ENCODE results near the gene TRERF1.

Gene TRERF1

DNA sequence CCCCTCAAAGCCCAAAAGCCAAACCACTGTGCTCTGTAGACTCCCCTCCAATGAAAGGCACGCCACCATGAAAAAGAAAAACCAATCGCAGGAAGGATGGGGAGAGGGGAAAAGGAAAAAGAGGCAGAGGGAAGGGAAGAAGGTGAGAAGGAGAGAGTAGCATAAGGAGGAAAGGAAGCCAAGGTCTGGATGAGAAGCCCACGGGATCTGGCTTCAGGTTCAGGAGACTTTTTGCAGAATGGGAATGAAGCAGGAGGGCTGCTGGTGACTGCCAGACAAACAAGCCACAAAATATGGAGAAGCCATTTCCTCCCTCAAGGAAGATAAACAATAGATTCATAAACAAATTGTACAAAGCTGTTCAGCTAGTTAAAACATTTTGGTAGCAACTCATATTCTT, 155.1 kb downstream of the TRERF1 start:
- DNase-seq, result no peak

DNA sequence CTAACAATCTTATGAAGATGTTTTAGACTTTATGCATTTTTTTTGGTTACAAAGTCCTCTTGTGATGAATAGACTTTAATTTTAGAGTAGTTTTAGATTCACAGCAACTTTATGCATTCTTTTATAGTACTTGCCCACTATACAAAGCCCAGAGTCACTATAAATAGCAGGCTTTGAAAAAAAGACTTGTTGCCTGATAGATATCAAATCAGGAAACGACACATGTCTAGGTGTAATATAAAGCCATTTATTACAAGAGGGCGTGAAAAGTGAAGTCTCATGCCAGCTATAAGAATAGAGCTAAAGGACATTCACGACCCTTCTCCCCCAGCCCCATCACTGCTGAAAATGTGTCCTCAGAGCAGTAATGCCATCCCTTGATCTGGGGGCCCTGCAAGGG, 156.0 kb downstream of the TRERF1 start:
- DNase-seq, result no peak

DNA sequence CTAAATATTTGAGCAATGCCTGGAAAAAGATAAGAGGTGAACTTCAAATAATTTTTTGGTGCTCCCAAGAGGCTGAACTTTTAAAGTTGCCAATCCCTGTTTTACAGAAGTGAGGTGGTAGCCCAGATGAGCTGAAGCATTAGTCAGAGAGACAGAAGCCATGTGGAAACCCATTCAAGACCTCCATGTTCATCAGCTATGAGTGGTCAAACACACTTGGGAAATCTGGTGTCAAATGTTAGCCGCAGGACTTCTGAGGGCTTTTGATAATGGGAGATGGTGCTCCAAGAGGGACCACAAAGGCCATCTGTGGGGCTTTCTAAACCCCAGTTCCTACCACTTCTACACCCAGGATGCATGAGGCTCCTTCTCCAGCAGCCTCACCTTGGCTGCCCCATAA, 156.5 kb downstream of the TRERF1 start:
- no peak for DNase-seq

DNA sequence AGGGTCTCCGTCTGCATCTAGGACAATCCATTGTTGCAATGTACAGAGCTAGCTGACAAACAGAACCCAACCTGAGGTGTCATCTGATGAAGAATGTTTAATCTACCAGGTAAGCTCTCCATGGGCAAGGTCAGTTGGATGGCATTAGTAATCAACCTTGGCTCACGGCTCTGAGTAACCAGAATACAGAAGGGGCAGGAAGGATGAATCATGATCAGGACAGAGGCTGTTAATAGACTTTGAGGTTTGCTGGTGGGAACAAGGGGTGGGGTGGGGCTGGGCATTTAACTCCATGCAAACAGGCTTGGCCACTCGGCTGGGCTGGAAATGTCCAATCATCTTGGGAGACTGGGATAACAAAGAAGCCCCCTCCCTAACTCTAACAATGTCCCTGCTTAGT, 157.0 kb downstream of the TRERF1 start:
- no peak for DNase-seq

DNA sequence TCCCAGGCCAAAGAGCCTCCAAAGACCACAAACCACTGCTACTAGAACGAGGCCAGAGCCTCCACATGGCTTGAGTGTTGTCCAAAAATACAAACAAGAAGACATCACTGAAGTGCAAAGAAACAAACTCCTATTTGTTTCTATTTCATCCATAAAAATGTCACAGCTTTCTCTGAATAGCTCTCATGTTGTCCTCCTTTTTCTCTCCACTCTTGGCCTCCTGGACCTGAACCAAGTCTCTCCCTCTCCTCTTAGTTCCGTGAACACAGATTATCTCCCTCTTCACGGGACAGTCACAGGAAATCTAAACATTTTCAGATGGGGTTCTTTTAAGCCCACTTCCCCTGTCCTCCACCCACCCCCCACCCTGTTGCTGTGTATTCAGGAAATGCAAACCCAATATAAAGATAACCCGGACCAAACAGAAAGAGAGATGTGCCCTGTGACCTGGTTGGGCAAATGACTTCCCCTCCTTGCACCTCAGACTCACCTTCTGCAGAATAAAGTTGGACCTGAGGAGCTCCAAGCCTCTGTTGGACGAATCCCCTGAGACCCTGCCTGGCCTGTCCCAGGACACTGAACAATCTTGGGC, 158.2 kb downstream of the TRERF1 start:
- DNase-seq, result no peak

DNA sequence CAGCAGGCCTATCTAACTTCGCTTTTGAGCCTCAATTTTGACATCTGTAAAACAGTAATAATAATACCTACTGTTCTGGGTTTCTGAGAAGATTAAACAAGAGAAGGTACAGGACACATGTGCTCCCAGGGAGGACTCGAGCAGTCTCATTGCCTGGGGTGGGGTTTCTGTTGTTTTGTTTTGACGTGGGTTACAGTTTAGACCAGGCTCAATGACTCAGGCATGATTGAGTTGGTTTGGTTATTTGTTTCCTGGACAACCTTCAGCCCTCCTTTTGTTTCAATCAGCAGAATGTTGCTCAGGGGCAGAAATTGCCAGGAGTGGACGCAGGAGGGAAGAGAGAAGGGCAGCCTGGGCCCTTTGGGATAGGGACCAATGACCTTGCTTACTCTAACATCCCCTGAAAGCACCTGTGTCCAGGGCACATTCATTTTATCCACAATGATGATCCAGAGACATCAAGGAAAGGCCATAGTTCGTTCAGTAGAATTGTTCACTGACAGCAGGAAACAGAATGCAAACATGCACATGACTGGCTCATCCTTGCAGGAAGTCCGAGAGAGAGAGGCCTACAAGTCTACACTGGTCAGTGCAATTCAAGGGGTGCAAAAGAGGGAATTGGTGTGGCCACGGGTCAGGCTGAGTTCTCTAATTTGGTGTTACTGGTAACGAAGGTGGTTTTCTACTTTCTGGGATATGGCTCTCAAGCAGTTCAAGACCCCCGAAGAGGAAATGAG, 159.6 kb downstream of the TRERF1 start:
- no peak for DNase-seq

DNA sequence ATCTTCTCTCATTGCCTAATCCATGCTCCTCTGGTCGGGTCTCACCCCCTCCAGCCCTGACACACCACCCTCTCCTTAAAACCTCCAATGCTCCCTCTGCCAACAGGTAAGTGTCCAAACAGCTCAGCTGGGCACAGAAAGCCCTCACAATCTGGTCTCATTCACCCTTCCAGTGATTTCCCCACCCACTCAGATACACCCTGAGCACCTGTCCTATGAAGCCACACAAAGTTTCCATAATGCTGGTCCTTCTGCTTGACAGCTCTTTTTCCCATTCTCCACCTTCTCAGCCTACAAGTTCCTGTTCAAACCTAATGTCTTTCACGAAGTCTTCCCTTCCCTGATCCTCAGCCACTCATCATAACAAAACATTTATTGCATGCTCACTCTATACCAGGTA, 164.0 kb downstream of the TRERF1 start:
- no peak for DNase-seq

DNA sequence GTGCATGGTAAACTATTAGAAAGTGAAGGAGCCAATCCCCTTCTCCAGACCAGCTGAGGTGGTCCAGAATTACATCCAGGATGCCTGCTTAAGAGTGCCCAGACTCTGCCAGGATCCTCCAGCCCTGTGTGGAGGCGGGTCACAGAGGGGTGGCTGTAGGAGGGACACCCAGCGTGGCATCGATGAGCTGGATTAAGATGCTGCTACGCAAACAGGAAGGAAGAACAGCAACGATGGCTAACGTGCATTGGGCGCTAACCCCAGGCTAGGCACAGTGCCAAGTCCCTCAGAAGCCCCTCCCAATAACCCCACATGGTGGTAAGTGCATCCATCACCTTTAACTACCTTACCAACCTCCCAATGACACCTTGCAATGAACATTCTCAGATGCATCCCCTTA, 170.2 kb downstream of the TRERF1 start:
- DNase-seq, result no peak

DNA sequence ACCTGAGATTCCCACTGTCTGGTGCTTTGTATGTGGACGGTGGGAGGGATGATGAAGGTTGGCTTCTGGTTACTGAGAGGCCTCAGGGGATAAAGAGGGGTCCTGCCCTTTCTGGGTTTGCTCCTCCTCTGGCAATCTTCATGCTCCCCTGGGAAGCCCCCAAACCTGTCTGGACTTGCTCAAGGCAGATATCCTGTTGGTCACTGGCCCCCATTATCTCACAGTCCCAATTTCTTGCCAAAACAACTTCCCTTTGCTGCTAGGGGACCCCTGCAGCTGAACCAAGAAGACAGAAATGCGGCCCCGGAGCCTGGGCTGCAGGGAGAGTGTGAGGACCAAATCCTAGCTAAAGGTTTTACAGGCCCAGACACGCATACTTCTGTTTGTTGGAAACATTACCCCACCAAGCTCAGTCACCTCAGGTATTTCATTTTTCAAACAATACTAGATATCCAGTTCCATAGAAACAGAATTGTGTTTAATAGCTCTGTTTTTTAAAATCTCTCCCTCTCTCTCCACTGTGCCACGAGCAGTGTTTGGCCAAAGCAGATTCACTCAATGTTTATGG, 170.7 kb downstream of the TRERF1 start:
- no peak for DNase-seq

DNA sequence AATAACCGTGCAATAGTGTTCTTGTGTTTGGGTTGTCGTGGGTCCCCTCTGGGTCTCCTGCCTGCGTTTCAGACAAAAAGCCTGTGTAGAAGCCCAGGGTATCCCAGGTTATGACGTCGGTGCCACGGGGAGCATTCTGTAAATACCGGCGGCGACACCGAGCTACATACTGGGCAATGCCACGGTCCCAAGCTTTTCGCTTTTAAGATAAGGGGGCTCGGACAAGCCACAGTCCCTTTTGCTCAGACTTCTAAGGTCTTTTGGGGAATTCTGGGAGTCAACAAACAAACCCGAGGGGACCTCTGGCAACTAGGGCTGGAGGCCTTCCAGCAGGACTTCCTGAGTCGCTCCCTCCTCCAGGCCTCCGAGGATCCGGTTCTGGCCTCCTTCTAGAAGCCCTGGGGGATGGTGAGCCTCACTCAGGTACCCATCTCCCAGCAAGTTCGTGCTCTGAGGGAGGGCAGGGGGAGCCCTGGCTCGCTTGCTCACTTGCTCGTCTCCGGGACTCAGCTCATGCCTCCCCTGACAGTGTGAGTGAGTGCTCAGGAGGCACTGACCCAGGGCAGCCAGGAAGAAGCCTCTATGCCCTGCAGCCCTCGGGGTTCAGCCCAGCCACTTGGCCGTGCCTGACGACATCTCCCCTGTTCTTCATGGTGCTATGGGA, 171.6 kb downstream of the TRERF1 start:
- no peak for DNase-seq

DNA sequence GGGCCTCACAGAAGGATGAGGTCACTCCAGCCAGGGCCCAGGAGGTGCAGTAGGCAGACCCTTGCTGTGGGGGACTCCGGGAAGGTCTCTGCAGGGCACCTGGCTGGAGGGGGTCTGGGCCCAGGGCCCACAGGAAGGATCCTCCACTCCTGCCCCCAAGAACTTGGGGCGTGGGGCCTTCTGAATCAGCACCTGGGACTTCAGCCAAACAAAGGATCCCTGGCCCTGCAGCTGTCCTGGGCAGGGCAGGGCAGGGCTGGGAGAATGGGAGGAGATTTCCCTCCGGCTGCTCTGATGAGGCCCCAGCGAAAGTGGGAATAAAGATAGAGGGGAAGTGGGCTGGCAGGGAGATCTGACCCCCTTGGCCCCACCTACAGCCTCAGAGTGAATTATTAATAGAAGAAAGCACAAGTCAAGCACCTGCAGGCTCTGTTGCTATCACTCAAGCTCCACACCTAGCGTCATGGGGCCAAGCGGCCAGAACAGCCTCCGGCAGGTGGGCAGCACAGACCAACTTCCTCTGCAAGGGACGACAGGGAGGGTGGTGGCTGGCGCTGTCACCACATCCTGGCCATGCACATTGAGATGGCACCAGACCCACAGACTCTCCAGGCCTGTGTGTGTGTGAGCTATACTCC, 172.5 kb downstream of the TRERF1 start:
- DNase-seq, result no peak

DNA sequence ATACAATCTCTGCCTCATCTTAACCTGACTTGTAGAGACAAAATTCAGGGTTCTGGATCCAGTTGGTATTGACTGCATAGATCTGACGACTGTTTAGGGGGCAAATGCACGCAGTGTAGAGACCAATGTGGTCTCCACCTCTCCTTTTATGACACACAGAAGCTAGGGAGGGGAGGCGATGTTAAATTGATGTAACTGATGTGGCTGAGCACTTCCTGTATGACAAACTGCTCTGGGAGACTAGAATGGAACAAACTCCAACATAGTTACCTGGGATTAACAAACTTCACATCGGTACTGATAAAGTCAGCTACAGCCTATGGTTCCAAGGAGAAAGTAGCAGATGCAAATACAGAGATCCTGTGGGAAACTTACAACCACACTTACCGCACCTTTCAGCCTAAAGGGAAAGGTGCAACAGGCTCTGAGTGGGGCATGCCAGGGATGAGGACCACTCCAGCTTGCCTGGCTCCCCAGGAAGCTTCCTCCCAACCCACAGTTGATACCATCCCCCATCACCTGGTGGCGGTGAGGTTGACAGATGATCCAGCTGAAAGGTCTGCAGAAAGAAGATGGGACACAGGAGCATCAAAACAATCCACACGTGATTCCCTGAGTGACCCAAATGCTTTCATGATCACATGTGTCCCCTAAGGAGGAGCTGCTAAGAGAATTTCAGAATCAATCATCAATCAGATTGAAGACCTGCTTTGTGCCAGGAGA, 173.4 kb downstream of the TRERF1 start:
- no peak for DNase-seq

DNA sequence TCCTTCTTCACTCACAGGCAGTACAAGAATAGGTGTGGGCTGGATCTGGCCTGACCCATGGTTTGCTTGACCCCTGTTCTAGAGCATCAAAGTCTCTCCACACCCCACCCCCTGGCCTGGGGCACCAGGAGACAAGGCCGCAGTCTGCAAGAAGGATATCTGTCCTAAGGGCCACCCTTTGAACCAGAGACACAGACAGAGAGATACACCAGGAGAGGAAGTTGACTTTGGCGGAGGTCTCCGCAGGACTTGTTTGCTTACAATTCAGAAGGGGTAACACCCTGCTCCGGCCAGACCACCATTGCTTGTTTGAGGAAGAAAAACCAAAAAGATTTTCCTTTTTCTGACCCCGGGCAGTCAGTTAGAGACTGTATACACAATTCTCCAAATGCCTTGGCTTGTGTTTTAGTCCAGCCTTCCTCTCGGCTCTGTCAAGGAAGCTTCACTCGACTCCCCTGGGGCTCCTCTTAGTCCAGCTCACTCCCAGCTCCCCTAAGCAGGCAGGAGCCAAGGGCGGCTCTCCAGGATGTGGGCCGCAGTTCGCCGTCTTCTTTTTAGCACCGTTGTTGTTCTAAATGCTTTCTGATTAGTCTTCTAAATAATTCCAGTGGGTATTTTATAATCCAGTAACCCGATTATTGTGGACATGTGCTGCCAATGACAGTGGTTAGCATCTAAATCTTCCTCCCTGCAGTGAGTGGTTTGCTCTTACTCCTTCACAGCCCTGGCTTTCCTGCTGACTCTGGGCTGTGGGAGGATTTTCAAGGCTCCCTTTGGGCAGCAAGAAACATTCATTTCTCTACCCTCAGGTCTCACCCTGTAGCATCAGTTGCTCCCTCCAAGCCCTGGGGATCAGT, 175.5 kb downstream of the TRERF1 start:
- no peak for DNase-seq

DNA sequence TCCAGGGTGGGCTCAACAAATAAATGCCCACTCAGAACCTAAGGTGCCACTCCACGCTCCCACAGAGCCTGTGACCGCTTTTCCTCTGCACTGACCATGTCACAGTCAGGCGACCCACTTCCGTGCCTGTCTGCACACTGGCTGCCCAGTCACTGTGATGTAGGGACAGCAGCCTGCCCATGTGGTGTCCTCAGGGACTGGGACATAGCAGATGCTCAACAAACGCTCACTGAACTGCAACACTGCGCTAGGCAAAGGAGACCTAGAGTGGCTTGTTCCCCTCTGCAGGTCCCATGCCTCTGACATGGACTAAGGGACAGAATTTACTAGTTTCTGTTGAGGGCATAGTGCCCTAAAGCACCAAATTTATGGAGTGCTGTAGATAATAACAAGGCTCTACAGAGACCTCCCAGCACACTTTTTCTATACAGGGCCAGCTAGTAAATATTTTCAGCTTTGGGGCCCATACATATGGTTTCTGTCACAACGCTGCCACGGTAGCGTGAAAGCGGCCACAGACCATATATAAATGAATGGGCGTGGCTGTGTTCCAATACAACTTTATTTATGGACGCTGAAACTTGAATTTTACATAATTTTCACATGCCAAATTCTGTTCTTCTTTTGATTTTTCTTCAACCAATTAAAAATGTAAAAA, 176.2 kb downstream of the TRERF1 start:
- no peak for DNase-seq

DNA sequence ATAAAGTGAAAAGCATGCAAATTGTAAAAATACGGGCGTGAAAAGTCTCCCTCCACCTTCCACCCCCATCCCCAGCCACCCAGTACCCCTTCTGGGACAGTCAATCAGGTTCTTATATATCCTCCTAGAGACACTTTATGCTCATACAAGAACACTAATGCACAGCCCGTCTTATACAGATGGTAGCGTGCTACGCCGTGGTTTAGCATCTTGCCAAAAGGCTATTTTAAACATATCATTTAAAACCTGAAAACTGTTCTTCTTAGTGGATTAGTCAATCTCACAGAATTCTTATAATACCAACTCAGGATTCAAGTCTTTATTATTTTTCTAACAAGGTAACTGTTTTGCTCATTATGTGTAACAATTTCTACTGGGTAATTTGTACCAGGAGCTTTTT, 176.8 kb downstream of the TRERF1 start:
- DNase-seq, result no peak

DNA sequence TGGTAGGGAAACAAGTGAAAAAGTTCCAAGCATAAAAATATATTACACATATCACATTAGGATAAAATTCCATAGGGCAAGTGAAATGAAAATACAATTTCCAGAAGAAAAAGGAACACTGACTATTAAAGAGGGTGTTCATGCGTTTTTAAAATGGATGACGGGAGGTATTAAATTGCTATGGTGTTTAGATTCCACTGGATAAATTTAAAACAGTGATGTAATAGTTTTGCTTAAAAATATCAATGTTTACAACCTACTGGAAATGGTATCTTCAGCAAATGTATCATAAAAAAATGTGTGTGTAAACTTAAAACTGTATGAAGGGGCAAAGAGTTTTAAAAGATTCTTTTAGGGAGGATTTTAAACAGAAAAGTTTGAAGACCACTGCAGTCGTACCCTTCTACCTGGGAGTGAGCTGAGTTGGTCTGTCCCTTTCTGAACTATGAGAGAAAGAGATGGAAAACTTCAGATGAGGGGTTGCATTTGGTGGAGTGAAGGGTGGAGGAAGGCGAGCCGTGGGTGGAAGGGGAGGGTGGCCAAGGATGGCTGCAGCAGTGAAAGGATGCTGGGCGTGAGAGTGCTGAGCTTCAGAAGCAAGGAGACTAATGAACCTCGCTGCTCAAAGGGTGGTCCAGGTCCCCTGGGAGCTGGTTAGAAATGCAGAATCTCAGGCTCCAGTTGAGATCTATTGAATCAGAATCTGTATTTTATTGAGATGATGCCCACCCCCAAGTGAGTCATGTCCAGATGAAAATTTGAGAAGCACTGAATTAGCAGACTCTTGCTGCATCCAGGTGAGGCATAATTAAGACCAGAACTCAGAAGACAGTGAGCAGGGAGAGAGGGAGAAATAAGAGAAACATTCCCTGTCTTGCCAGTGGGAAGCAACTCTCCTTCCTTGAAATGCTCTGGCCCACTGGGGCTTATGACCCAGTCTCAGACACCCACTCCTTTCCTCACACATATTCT, 179.6 kb downstream of the TRERF1 start:
- DNase-seq, result no peak

DNA sequence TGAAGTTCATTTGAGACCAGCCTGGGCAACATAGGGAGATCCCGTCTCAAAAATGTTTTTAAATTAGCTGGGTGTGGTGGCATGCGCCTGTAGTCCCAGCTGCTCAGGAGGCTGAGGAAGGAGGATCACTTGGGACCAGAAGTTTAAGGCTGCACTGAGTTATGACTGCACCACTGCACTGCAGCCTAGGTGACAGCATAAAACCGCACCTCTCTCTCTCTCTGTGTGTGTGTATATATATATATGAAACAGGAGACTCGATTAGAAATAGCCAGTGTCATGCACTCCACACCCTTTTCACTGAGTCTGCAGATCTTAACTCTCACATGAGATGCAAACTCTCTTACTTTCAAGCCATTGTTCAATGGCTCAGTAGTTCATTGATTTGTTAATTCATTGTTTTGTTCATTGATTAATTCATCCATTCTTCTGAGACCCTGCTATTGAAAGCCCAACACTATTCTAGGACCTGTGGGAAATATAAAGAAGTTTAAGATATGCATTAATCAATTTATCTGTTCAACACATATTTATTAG, 181.7 kb downstream of the TRERF1 start:
- DNase-seq, result no peak

DNA sequence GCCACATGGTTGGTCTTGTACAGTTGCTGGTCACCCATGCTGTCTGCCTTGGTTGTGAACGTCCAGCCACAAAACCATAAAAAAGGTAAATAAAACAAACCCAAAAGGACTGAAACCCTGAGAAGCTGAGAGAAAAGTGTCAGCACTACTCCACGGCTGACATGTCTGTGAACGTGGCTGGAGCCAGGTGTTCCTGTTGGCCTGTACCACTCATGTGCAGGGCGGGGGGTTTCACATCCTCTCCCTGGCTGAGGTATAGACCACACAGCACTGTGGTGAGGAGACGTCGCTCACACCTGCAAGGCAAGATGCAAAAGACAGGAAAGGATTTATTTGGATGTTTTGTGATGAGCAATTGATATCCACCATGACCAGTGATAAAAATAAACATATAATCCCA, 182.2 kb downstream of the TRERF1 start:
- DNase-seq, result no peak

DNA sequence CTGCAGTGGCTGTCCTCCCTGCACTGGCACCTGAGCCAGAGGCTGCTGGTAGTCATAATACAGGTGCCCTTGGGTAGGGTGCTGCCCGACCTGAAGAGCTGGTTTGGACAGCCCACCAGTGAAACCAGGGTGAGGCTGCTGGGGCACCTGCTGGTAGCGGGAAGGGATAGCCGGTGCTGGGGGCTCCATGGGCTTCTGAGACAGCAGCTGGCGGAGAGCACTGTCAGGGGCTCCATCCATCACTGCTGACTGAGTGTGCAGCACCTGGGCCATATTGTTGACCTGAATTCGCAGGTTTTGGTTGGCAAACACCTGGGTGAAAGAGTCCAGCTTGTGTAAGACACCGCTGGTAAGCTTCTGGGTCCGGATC, 182.9 kb downstream of the TRERF1 start:
- DNase-seq, result no peak
